BJ (cell line): ENCODE data around the gene IMMT. TPM values are rescaled to one million over a fixed set of nuclear protein-coding genes. Genes with fewer than 3 reads are reported as not detected.

ENCODE experiments used
- CTCF ChIA-PET: fragments of 350-600 bp; formaldehyde crosslinking; extraction: SDS; loops from one replicate; lab custom pipeline; 2021; ENCODE audit warnings: antibody characterized with exemption, inconsistent platforms; lab: Yijun Ruan, JAX
- POLR2A ChIA-PET: fragments of 300-600 bp; sonication (Branson Sonifier 250); formaldehyde crosslinking; extraction: SDS; loops from one replicate; lab custom pipeline; 2021; ENCODE audit warnings: antibody characterized with exemption; lab: Charles Lee
- DNase-seq: peaks from one replicate; pipeline ENCODE4 v3.0.0-alpha.2; 2011; ENCODE audit warnings: low read depth
- H3K27me3 ChIP-seq: 2 replicates; pipeline ENCODE4 v1.6.0; 2011; ENCODE audit warnings: low read length; ENCODE audit not compliant: control insufficient read depth, insufficient read depth
- H3K36me3 ChIP-seq: 2 replicates; pipeline ENCODE4 v1.5.1; 2011; ENCODE audit warnings: low read length; ENCODE audit not compliant: control insufficient read depth, insufficient read depth
- H3K4me3 ChIP-seq: 2 replicates; pipeline ENCODE4 v1.5.1; 2011; ENCODE audit warnings: low read depth, mild to moderate bottlenecking, control low read depth, low read length
- CTCF ChIP-seq: IDR thresholded peaks from 2 replicates; pipeline ENCODE4 v1.5.1; 2011; ENCODE audit warnings: low read depth, mild to moderate bottlenecking, control low read depth, inconsistent platforms, low read length, moderate library complexity; ENCODE audit not compliant: insufficient read depth
- polyA plus RNA-seq: library from polyadenylated mRNA; depleted of rRNA; stranded (reverse); fragments of >200 nt; gene quantifications from 2 replicates; pipeline ENCODE4 v1.2.3, GENCODE V29; 2011

Gene IMMT
- polyA plus RNA-seq, 1 experiment = 33.7 TPM

GRCh38 chr2:86211033-86211795, 16.0 kb upstream of the IMMT start:
- POLR2A ChIA-PET = no interaction called here
- DNase-seq = no peak
- TF ChIP-seq CTCF = no peak
- no peak overlapping the region for H3K4me3 ChIP-seq
- CTCF ChIA-PET = interaction anchor here (1.7 kb wide), 1 partner anchor 10 kb away, joined by 6 read pairs; no protein-coding TSS in a partner anchor
- no peaks in the 10 kb centered on the region for H3K27me3 ChIP-seq
- H3K36me3 ChIP-seq = peaks cover 11% of the 10 kb centered on the region

GRCh38 chr2:86204458-86204857, 9.2 kb upstream of the IMMT start:
- POLR2A ChIA-PET = no interaction called here

GRCh38 chr2:86203614-86204013, 8.4 kb upstream of the IMMT start:
- H3K36me3 ChIP-seq = peaks cover 6% of the 10 kb centered on the region
- no peak for TF ChIP-seq CTCF
- no peaks in the 10 kb centered on the region for H3K27me3 ChIP-seq
- no peak overlapping the region for H3K4me3 ChIP-seq
- ChIA-PET POLR2A (no interaction called here), CTCF (interaction anchor here (3.7 kb wide), 1 partner anchor 17 kb away, joined by 16 read pairs; no protein-coding TSS in a partner anchor)
- no peak for DNase-seq

More at GRCh38 chr2:86204458-86204857, 9.2 kb upstream of the IMMT start:
- Histone ChIP-seq H3K36me3 (peaks cover 6% of the 10 kb centered on the region), H3K27me3 (no peaks in the 10 kb centered on the region), H3K4me3 (no peak overlapping the region)
- CTCF ChIA-PET = interaction anchor here (0.6 kb wide), 1 partner anchor 122 kb away, joined by 5 read pairs; no protein-coding TSS in a partner anchor
- DNase-seq = no peak
- no peak for TF ChIP-seq CTCF

GRCh38 chr2:86202702-86203101, 7.4 kb upstream of the IMMT start:
- H3K27me3 ChIP-seq = no peaks in the 10 kb centered on the region
- no peak for DNase-seq
- POLR2A ChIA-PET = no interaction called here
- TF ChIP-seq CTCF = no peak
- CTCF ChIA-PET = interaction anchor here (0.6 to 3.7 kb wide), 3 partner anchors 12 to 563 kb away, joined by 3 to 16 read pairs (median 3); no protein-coding TSS in a partner anchor
- peaks cover 4% of the 10 kb centered on the region for H3K36me3 ChIP-seq
- no peak overlapping the region for H3K4me3 ChIP-seq

GRCh38 chr2:86202336-86202692, 7.1 kb upstream of the IMMT start:
- DNase-seq = no peak
- POLR2A ChIA-PET = no interaction called here
- H3K27me3 ChIP-seq = no peaks in the 10 kb centered on the region
- no peak for TF ChIP-seq CTCF
- CTCF ChIA-PET = interaction anchor here (0.6 to 3.7 kb wide), 3 partner anchors 12 to 563 kb away, joined by 3 to 16 read pairs (median 3); no protein-coding TSS in a partner anchor
- peaks cover 2% of the 10 kb centered on the region for H3K36me3 ChIP-seq
- H3K4me3 ChIP-seq = no peak overlapping the region
